Measurements from ENCODE around the gene TPSB2.

Gene TPSB2

GRCh38 chr16:1184156-1184868, 45.7 kb downstream of the TPSB2 start:
- no peak overlapping the region for H3K4me3 ChIP-seq (ENCODE audit: low read length)
- no peak for DNase-seq (ENCODE audit: low read depth)
- peak; percentile 43 for TF ChIP-seq CTCF (conservative IDR thresholded peaks at IDR 0.05; ENCODE audit: low read depth, low read length)

GRCh38 chr16:1182950-1183907, 46.8 kb downstream of the TPSB2 start:
- peak overlapping the region; percentile 14 for H3K4me3 ChIP-seq (ENCODE audit: low read length)
- no peak for TF ChIP-seq CTCF (conservative IDR thresholded peaks at IDR 0.05; ENCODE audit: low read depth, low read length)
- DNase-seq (ENCODE audit: low read depth) = no peak

GRCh38 chr16:1182316-1182671, 47.7 kb downstream of the TPSB2 start:
- DNase-seq (ENCODE audit: low read depth) = peak; percentile 50
- H3K4me3 ChIP-seq (ENCODE audit: low read length) = no peak overlapping the region

GRCh38 chr16:1181404-1182315, 48.3 kb downstream of the TPSB2 start:
- peak; percentile 28 for TF ChIP-seq CTCF (conservative IDR thresholded peaks at IDR 0.05; ENCODE audit: low read depth, low read length)
- no peak overlapping the region for H3K4me3 ChIP-seq (ENCODE audit: low read length)
- no peak for DNase-seq (ENCODE audit: low read depth)

More at GRCh38 chr16:1182316-1182671, 47.7 kb downstream of the TPSB2 start:
- TF ChIP-seq CTCF (conservative IDR thresholded peaks at IDR 0.05; ENCODE audit: low read depth, low read length) = no peak

- no peak overlapping the region for H3K4me3 ChIP-seq (ENCODE audit: low read length)
- no peak for TF ChIP-seq CTCF (conservative IDR thresholded peaks at IDR 0.05; ENCODE audit: low read depth, low read length)
- no peak for DNase-seq (ENCODE audit: low read depth)
Measured at GRCh38 chr16:1180549-1181403, 49.2 kb downstream of the TPSB2 start.

Measured in retinal pigment epithelial cell (primary cell).